Endothelial cell (in vitro differentiated cells): Measurements from ENCODE around the gene CIAO2B. TPM values are rescaled to one million over a fixed set of nuclear protein-coding genes. Genes with fewer than 3 reads are reported as not detected.

ENCODE experiments used
- DNase-seq: peaks from one replicate; pipeline ENCODE4 v3.0.0; 2021; ENCODE audit warnings: low spot score
- H3K27ac Mint-ChIP-seq: one replicate; pipeline ENCODE4 v1.8.0; 2021; ENCODE audit warnings: mixed read lengths, inconsistent platforms; ENCODE audit not compliant: unreplicated experiment
- H3K27me3 Mint-ChIP-seq: one replicate; pipeline ENCODE4 v1.8.0; 2021; ENCODE audit warnings: mild to moderate bottlenecking, moderate library complexity, mixed read lengths, inconsistent platforms; ENCODE audit not compliant: unreplicated experiment
- H3K36me3 Mint-ChIP-seq: one replicate; pipeline ENCODE4 v1.8.0; 2021; ENCODE audit warnings: mild to moderate bottlenecking, low read depth, mixed read lengths, inconsistent platforms; ENCODE audit not compliant: unreplicated experiment
- H3K4me1 Mint-ChIP-seq: one replicate; pipeline ENCODE4 v1.8.0; 2021; ENCODE audit warnings: mild to moderate bottlenecking, mixed read lengths, inconsistent platforms; ENCODE audit not compliant: unreplicated experiment
- H3K4me3 Mint-ChIP-seq: one replicate; pipeline ENCODE4 v1.8.0; 2021; ENCODE audit warnings: mild to moderate bottlenecking, mixed read lengths, inconsistent platforms; ENCODE audit not compliant: unreplicated experiment
- H3K9me3 Mint-ChIP-seq: one replicate; pipeline ENCODE4 v1.8.0; 2021; ENCODE audit warnings: mixed read lengths, inconsistent platforms; ENCODE audit not compliant: unreplicated experiment
- total RNA-seq: library from RNA; stranded (reverse); fragmentation: NEBNext Ultra II Directional; extraction: Animal tissue kit (Norgen Biotek cat#: 25700); gene quantifications from one replicate; pipeline ENCODE4 v1.2.1, GENCODE V29; 2021; ENCODE audit not compliant: unreplicated experiment
- TF ChIP-seq, protein P1 (sequence below): fragments of 200-600 bp; sonication (generic); IDR thresholded peaks from one replicate; pipeline ENCODE4 v1.5.0; 2021; ENCODE audit warnings: antibody characterized with exemption; ENCODE audit not compliant: unreplicated experiment

Gene CIAO2B
- total RNA-seq, 1 donor from 2014 or later = 38.8 TPM

DNA sequence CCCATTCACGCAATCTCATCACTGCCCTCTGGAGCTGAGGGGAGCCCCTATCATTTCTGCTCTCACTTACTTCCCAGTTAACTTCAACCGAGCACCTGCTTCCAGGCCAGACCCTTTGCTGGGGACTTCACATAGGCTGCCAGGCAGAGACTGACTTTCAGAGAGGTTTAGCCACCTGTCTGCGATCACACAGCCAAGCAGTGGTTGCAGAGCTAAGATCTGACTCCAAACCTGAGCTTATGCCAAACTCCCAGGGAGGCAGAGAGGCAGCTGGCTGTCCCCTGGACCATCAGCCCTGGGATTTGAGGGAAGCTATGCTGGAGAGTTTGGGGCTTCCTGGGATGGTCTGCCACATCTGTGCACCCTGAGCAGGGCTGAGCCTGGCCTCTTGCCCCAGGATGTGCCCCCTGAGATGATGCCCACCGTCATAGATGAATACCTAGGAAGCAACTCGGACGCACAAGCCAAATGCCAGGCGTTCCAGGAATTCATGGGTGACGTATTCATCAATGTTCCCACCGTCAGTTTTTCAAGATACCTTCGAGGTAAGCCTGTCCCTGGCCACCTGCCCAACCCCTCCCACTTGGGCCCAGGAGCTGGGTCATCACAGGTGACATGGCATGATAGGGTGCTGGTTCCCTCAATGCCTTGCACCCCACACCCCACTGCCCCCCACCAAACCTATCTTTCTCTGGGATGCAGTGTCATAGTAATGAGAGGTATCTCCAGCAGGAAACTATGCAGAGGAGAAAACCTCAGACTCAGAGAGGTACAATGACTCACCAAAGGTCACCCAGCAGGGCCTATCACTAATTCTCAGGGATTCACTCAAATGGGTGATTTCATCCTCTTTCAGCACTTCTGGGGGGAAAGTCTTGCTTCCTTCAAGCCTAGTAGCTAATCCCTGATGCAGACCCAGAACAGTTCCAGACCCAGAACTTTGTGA, 36.8 kb upstream of the CIAO2B start:
- peaks cover 9% of the 10 kb centered on the region for H3K27me3 Mint-ChIP-seq
- no peak for DNase-seq
- H3K9me3 Mint-ChIP-seq = no peaks in the 10 kb centered on the region
- H3K27ac Mint-ChIP-seq = no peak overlapping the region
- peaks cover 8% of the 10 kb centered on the region for H3K4me1 Mint-ChIP-seq
- TF ChIP-seq, protein P1, sequence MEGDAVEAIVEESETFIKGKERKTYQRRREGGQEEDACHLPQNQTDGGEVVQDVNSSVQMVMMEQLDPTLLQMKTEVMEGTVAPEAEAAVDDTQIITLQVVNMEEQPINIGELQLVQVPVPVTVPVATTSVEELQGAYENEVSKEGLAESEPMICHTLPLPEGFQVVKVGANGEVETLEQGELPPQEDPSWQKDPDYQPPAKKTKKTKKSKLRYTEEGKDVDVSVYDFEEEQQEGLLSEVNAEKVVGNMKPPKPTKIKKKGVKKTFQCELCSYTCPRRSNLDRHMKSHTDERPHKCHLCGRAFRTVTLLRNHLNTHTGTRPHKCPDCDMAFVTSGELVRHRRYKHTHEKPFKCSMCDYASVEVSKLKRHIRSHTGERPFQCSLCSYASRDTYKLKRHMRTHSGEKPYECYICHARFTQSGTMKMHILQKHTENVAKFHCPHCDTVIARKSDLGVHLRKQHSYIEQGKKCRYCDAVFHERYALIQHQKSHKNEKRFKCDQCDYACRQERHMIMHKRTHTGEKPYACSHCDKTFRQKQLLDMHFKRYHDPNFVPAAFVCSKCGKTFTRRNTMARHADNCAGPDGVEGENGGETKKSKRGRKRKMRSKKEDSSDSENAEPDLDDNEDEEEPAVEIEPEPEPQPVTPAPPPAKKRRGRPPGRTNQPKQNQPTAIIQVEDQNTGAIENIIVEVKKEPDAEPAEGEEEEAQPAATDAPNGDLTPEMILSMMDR = no peak
- H3K4me3 Mint-ChIP-seq = no peak overlapping the region
- peaks cover 7% of the 10 kb centered on the region for H3K36me3 Mint-ChIP-seq

DNA sequence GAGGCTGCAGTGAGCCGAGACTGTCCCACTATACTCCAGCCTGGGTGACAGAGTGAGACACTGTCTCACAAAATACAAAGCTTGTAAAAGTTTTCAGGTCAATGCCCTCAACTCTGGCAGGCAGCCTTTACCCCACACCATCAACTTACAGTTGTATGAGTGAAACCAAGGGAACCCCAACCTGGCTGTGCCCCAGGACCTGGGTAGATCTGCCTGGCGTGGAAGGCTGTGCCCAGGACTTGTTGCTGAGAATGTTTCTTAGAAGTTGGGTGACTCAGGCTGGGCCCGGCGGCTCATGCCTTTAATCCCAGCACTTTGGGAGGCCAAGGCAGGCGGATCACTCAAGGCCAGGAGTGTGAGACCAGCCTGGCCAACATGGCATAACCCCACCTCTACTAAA, 34.6 kb upstream of the CIAO2B start:
- Mint-ChIP-seq H3K27ac (no peak overlapping the region), H3K4me3 (no peak overlapping the region), H3K36me3 (peaks cover 7% of the 10 kb centered on the region), H3K4me1 (peaks cover 8% of the 10 kb centered on the region), H3K9me3 (no peaks in the 10 kb centered on the region), H3K27me3 (peaks cover 9% of the 10 kb centered on the region)
- DNase-seq = no peak
- TF ChIP-seq, protein P1 = no peak

DNA sequence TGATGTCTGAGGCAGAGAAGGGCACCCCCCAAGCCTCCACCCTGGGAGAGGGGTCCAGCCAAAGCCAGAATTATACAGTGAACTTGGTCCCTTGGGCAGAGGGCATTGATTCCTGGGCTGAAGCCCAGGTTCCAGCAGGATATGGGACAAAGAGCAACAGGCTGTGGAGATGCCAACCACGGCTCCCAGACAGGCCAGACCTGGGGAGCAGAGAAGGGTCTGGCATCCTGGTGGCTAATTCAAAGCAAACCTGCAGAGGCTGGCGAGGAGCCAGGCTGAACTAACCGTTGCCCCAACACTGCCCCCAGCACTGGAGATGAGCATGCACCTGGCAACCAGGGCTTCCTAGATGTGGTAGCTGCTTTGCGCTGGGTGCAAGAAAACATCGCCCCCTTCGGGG, 29.8 kb upstream of the CIAO2B start:
- H3K36me3 Mint-ChIP-seq = peaks cover 7% of the 10 kb centered on the region
- H3K27me3 Mint-ChIP-seq = peaks cover 14% of the 10 kb centered on the region
- TF ChIP-seq, protein P1 = no peak

DNA sequence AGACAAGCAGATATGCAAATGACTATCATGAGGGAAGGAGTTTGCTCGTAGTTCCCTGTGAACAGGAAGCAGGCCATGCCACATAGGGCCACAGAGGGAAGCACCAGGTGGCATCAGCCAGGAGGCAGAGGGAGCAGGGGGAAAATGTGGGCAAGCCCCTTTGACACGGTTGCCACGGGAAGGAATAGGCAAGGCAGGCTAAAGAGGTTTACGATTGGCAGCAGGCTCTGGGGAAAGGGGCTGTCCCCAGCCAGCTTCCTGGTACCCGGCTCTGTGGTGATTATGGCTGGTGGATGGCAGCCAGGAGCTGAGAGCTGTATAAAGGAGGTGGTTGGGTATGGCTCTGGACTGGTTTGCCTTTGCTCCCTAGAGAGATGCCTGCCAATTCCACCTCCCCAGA, 27.7 kb upstream of the CIAO2B start:
- peak overlapping the region; percentile 59 for H3K4me3 Mint-ChIP-seq
- peaks cover 11% of the 10 kb centered on the region for H3K27me3 Mint-ChIP-seq
- H3K9me3 Mint-ChIP-seq = no peaks in the 10 kb centered on the region

More for the DNA sequence above, 29.8 kb upstream of the CIAO2B start:
- Mint-ChIP-seq H3K27ac (no peak overlapping the region), H3K4me3 (no peak overlapping the region), H3K9me3 (no peaks in the 10 kb centered on the region), H3K4me1 (peaks cover 10% of the 10 kb centered on the region)
- no peak for DNase-seq

More for the DNA sequence above, 27.7 kb upstream of the CIAO2B start:
- TF ChIP-seq, protein P1 = no peak
- no peaks in the 10 kb centered on the region for H3K36me3 Mint-ChIP-seq
- H3K27ac Mint-ChIP-seq = peak overlapping the region; percentile 84
- peaks cover 10% of the 10 kb centered on the region for H3K4me1 Mint-ChIP-seq
- DNase-seq = no peak
